ENCODE measurements around the gene ESCO1. TPM values are rescaled to one million over a fixed set of nuclear protein-coding genes. Genes with fewer than 3 reads are reported as not detected.

The ESCO1 gene
- total RNA-seq, 1 donor: 4.8 TPM

- DNase-seq (ENCODE audit: low read depth in 2 of 3, low spot score in 2 of 3): no peak
Observed at GRCh38 chr18:21489919-21490495, 110.5 kb downstream of the ESCO1 start.

GRCh38 chr18:21489119-21489750, 111.3 kb downstream of the ESCO1 start:
- peak in 2 of 3 donors; percentile 26 to 50 for DNase-seq (ENCODE audit: low read depth in 2 of 3, low spot score in 2 of 3)

- no peak for DNase-seq (ENCODE audit: low read depth in 2 of 3, low spot score in 2 of 3)
Observed at GRCh38 chr18:21486905-21487437, 113.5 kb downstream of the ESCO1 start.

- DNase-seq (ENCODE audit: low read depth in 2 of 3, low spot score in 2 of 3): no peak
Observed at GRCh38 chr18:21484851-21485636, 115.5 kb downstream of the ESCO1 start.

GRCh38 chr18:21483051-21483450, 117.5 kb downstream of the ESCO1 start:
- DNase-seq (ENCODE audit: low read depth in 2 of 3, low spot score in 2 of 3): no peak

- DNase-seq (ENCODE audit: low read depth in 2 of 3, low spot score in 2 of 3): no peak
Observed at GRCh38 chr18:21481739-21482138, 118.8 kb downstream of the ESCO1 start.

GRCh38 chr18:21479721-21480120, 120.8 kb downstream of the ESCO1 start:
- DNase-seq (ENCODE audit: low read depth in 2 of 3, low spot score in 2 of 3): no peak

Other genes with a start within 250 kb of the ESCO1 start
- 8.6 TPM for gene SNRPD1, start 11.6 kb upstream of the ESCO1 start, total RNA-seq
- gene ABHD3, start 104.1 kb upstream of the ESCO1 start, total RNA-seq: 16.7 TPM
- gene MIB1, start 140.1 kb upstream of the ESCO1 start, total RNA-seq: 33.7 TPM

All from hematopoietic multipotent progenitor cell (in vitro differentiated cells).